Nephron progenitor cell (in vitro differentiated cells): ENCODE results near the gene KATNB1.
"Not testable (repeated sequence)": the region's sequence is repeated elsewhere in the genome, so short reads cannot be mapped to it uniquely, and the experiment has no call there.

ENCODE experiments used
- DNase-seq: peaks from one replicate; pipeline ENCODE4 v3.0.0; 2021
- H3K27ac Mint-ChIP-seq: 2 replicates; pipeline ENCODE4 v1.8.0; 2021; ENCODE audit warnings: mild to moderate bottlenecking, moderate library complexity, mixed read lengths
- H3K27me3 Mint-ChIP-seq: 2 replicates; pipeline ENCODE4 v1.8.0; 2021; ENCODE audit warnings: mild to moderate bottlenecking, low read depth, mixed read lengths; ENCODE audit not compliant: poor library complexity
- H3K36me3 Mint-ChIP-seq: 2 replicates; pipeline ENCODE4 v1.8.0; 2021; ENCODE audit warnings: low read depth, mixed read lengths
- H3K4me1 Mint-ChIP-seq: 2 replicates; pipeline ENCODE4 v1.8.0; 2021; ENCODE audit warnings: mixed read lengths
- H3K4me3 Mint-ChIP-seq: 2 replicates; pipeline ENCODE4 v1.8.0; 2021; ENCODE audit warnings: mild to moderate bottlenecking, moderate library complexity, mixed read lengths
- H3K9me3 Mint-ChIP-seq: 2 replicates; pipeline ENCODE4 v1.8.0; 2021; ENCODE audit warnings: mild to moderate bottlenecking, moderate library complexity, mixed read lengths
- TF ChIP-seq, protein P1 (sequence below): fragments of 200-600 bp; sonication (generic); IDR thresholded peaks from 2 replicates; pipeline ENCODE4 v1.5.0; 2021; ENCODE audit warnings: antibody characterized with exemption

The KATNB1 gene

DNA sequence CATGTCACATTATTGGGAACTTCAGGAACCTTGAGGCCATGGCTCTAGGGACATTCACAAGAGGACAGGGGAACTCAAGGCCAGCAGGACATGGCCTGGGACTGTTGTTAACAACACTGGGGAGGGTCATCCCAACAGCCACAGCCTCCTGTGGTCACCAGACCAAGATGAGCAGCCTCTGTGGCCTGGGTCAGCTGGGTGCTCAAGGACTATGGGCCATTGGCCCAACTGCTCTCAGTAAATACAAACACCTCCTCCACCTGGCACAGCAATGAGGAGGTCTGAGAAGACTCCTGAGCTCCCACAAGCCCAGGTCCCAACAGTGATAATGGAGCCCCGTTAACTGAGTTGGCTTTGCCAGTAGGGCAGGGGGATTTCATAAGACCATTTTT is 45.8 kb downstream of the KATNB1 start:
- Mint-ChIP-seq H3K4me1 (peaks cover 3% of the 10 kb centered on the region), H3K27me3 (no peaks in the 10 kb centered on the region), H3K4me3 (no peak overlapping the region), H3K36me3 (peaks cover 5% of the 10 kb centered on the region), H3K9me3 (no peaks in the 10 kb centered on the region), H3K27ac (no peak overlapping the region)
- DNase-seq: no peak
- TF ChIP-seq, protein P1, sequence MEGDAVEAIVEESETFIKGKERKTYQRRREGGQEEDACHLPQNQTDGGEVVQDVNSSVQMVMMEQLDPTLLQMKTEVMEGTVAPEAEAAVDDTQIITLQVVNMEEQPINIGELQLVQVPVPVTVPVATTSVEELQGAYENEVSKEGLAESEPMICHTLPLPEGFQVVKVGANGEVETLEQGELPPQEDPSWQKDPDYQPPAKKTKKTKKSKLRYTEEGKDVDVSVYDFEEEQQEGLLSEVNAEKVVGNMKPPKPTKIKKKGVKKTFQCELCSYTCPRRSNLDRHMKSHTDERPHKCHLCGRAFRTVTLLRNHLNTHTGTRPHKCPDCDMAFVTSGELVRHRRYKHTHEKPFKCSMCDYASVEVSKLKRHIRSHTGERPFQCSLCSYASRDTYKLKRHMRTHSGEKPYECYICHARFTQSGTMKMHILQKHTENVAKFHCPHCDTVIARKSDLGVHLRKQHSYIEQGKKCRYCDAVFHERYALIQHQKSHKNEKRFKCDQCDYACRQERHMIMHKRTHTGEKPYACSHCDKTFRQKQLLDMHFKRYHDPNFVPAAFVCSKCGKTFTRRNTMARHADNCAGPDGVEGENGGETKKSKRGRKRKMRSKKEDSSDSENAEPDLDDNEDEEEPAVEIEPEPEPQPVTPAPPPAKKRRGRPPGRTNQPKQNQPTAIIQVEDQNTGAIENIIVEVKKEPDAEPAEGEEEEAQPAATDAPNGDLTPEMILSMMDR: no peak

DNA sequence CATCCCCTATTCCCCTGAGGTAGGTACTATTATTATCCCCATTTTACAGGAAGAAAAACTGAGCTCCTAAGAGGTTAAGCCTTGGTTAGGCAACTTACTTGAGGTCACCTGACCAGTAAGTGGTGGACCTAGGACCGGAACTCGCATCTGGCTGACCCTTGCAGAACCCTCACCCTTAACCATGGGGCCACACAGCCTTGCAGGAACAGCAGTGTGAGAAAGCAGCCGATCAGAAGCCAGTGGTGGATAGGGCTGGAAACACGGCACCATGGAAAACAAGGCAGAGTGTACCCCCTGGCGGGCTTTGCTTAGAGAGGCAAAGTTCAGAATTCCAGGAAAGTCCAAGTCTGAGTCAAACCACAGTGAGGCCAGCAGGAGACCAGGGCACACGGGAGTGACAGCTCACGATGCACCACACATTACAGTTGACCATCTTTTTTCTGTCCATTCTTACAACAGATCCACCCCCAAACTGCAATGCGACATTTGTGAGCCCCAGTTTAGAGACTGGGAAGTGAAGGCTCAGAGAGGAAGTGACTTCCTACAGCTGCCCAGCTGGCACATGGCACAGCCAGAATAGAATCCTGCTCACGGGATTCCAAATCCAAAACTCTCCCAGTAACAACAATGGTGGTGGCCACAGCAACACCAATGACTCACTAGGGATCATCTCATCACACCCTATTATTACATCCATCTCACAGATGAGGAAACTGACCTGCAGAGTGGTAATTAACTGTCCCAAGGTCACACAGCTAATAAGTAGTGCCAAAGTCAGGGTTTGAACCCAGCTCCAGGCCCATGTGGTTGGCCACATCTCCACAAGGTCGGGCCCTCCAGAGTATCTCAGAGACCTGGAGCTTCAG is 46.4 kb downstream of the KATNB1 start:
- Mint-ChIP-seq H3K9me3 (no peaks in the 10 kb centered on the region), H3K27me3 (no peaks in the 10 kb centered on the region), H3K4me1 (peaks cover 3% of the 10 kb centered on the region), H3K27ac (no peak overlapping the region), H3K4me3 (no peak overlapping the region), H3K36me3 (peaks cover 5% of the 10 kb centered on the region)
- TF ChIP-seq, protein P1: no peak
- DNase-seq: no peak

DNA sequence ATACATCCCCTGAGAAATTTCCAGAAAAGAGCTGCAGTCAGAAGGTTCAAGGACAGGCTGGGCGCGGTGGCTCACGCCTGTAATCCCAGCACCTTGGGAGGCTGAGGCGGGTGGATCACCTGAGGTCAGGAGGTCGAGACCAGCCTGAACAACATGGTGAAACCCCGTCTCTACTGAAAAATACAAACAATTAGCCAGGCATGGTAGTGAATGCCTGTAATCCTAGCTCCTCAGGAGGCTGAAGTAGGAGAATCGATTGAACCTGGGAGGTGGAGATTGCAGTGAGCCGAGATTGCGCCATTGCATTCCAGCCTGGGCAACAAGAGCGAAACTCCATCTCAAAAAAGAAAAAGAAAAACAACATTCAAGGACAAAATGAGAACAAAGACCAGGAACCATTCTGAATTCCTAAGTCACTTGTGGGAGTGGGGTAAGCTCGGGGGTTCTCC is 47.1 kb downstream of the KATNB1 start:
- not testable (repeated sequence) for H3K9me3 Mint-ChIP-seq, H3K4me3 Mint-ChIP-seq, H3K4me1 Mint-ChIP-seq, H3K27me3 Mint-ChIP-seq, H3K36me3 Mint-ChIP-seq, DNase-seq
- peak overlapping the region; percentile 9 for H3K27ac Mint-ChIP-seq

DNA sequence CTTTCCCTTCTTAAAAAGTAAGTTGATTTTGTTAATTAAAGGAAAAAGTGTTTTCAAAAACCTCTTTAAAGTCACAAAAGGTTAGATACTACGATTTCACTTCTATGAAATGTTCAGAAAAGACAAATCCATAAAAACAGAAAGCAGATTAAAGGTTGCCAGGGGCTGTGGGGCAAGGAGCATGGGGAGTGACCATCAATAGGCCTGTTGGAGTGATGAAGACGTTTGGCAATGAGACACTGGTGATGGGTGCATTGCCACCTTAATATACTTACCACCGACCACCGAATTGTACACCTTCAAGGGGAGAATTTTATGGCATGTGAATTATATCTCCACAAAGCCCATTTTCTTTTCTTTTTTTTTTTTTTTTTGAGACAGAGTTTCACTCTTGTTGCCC is 47.5 kb downstream of the KATNB1 start:
- no peak for DNase-seq
- peaks cover 5% of the 10 kb centered on the region for H3K4me1 Mint-ChIP-seq
- H3K27ac Mint-ChIP-seq: no peak overlapping the region
- H3K27me3 Mint-ChIP-seq: no peaks in the 10 kb centered on the region
- no peak overlapping the region for H3K4me3 Mint-ChIP-seq
- TF ChIP-seq, protein P1: no peak
- H3K36me3 Mint-ChIP-seq: peaks cover 5% of the 10 kb centered on the region
- no peaks in the 10 kb centered on the region for H3K9me3 Mint-ChIP-seq

DNA sequence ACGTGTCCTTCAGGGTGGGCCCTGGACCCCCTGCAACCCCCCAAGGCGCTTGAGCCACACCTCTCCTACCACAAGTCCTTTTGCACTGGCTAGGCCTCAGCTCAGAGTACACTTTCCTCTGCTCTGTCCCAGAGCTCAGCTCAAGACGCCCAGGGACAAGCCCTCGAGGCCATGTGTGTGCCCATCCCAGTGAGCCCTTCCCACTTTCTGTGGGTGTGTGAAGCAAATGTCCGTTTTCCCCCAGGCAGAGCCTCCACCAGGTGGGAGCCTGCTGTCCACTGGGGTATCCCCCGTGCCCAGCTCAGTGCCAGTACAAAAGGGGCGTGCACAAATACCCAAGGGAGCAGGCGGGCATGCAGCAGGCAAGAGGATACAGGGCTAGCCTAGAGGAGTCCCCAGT is 48.3 kb downstream of the KATNB1 start:
- peaks cover 5% of the 10 kb centered on the region for H3K4me1 Mint-ChIP-seq
- peak overlapping the region; percentile 40 for H3K27ac Mint-ChIP-seq
- H3K36me3 Mint-ChIP-seq: peaks cover 5% of the 10 kb centered on the region
- TF ChIP-seq, protein P1: no peak
- H3K9me3 Mint-ChIP-seq: no peaks in the 10 kb centered on the region
- no peak overlapping the region for H3K4me3 Mint-ChIP-seq
- no peak for DNase-seq
- no peaks in the 10 kb centered on the region for H3K27me3 Mint-ChIP-seq

DNA sequence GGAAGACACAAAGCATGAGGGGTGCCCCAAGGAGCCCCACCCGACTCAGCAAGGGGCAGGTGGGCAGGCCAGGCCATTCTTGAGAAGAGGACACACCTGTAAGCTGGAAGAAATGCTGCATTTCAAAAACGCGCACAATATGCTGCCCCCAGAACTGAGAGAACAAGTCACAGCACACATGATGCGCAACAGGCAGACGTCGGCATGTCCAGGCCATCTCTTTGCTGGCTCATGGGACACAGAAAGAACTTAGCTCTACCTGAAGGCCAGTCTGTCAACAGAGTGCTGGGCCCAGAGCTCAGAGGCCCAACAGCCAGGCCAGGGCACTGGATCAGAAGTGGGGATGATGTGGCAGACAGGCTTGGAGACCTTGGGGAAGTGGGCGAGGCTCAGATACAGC is 48.8 kb downstream of the KATNB1 start:
- TF ChIP-seq, protein P1: no peak
- Mint-ChIP-seq H3K9me3 (no peaks in the 10 kb centered on the region), H3K27me3 (no peaks in the 10 kb centered on the region), H3K27ac (peak overlapping the region; percentile 40), H3K4me3 (no peak overlapping the region), H3K36me3 (peaks cover 3% of the 10 kb centered on the region), H3K4me1 (peaks cover 5% of the 10 kb centered on the region)
- DNase-seq: no peak
